ENCODE measurements around the gene SPECC1. TPM values are rescaled to one million over a fixed set of nuclear protein-coding genes. Genes with fewer than 3 reads are reported as not detected.
"Not testable (repeated sequence)": the region's sequence is repeated elsewhere in the genome, so short reads cannot be mapped to it uniquely, and the experiment has no call there.

The SPECC1 gene
- total and polyA plus RNA-seq, 9 of the 15 experiments (the other 6 are each of a cell fraction or from before 2014, with no cell fraction given), result 2.4 to 19.6 (median 14.7) TPM

GRCh38 chr17:20320535-20321229 lies 311.5 kb downstream of the SPECC1 start (continued):
- TF ChIP-seq CREM (IDR thresholded peaks at IDR 0.05; ENCODE audit: low read depth), result peak; percentile 63
- not testable (repeated sequence) for TF ChIP-seq ATF1 (CRISPR knock-in tag; IDR thresholded peaks at IDR 0.05)
- peak; percentile 76 for TF ChIP-seq ATF1 (tag; IDR thresholded peaks at IDR 0.05)
- TF ChIP-seq DEAF1 (CRISPR knock-in tag; IDR thresholded peaks at IDR 0.05), result peak; percentile 55
- peak; percentile 66 to 95 (median 87) for TF ChIP-seq CTCF (IDR thresholded peaks at IDR 0.05 in 2 of 3, conservative IDR thresholded peaks at IDR 0.05 in 1 of 3; ENCODE audit: insufficient read depth in 2 of 3, low read depth in 1 of 3, low read length in 3 of 3)
- peak; percentile 65 to 95 for TF ChIP-seq RAD21 (CRISPR knock-in tag; conservative IDR thresholded peaks at IDR 0.05 in 1 of 2, IDR thresholded peaks at IDR 0.05 in 1 of 2)
- peak; percentile 77; the same call in 1 of the 2 replicates for TF ChIP-seq CC2D1A (IDR thresholded peaks at IDR 0.05)

- H3K27me3 ChIP-seq (ENCODE audit: control insufficient read depth in 2 of 2, insufficient read depth in 2 of 2, low read length in 2 of 2); H2AFZ ChIP-seq (ENCODE audit: low read depth, low read length); H3K4me3 ChIP-seq; H3K9ac ChIP-seq (ENCODE audit: insufficient read depth in 1 of 2, low read depth in 2 of 2, low read length in 2 of 2); H3K4me1 ChIP-seq (replicated peaks in 1 of 2; ENCODE audit: control insufficient read depth in 2 of 2, insufficient read depth in 2 of 2, low read length in 2 of 2); H3K36me3 ChIP-seq (ENCODE audit: control insufficient read depth, insufficient read depth, low read length); H3K9me1 ChIP-seq (ENCODE audit: control insufficient read depth, insufficient read depth, low read length); H3K4me2 ChIP-seq (ENCODE audit: insufficient read depth, low read length); ATAC-seq; BruUV-seq (replicated peaks); H3K27ac ChIP-seq (ENCODE audit: extremely low read depth, low read depth, low read length); FAIRE-seq; DNase-seq (ENCODE audit: extremely low read depth in 1 of 4, low spot score in 3 of 4); H3K79me2 ChIP-seq (ENCODE audit: control insufficient read depth, insufficient read depth, low read length); H3K9me3 ChIP-seq (replicated peaks; ENCODE audit: control insufficient read depth, insufficient read depth, low read depth, low read length); H4K20me1 ChIP-seq (replicated peaks; ENCODE audit: control insufficient read depth, insufficient read depth, low read length); POLR2A ChIA-PET: not testable (repeated sequence)
- CTCF ChIA-PET (ENCODE audit: low intra/inter-chr PET ratio), result interaction anchor here (0.9 to 2.3 kb wide), 3 partner anchors 94 to 205 kb away, joined by 6 to 15 read pairs (median 13); no protein-coding TSS in a partner anchor
- WGBS (ENCODE audit: insufficient coverage, low coverage, missing lambda C conversion rate), result no CpG with 5 or more reads among the region's 32 CpGs
- in situ Hi-C loops (cut with MboI), result loop anchor here (10.0 kb wide), 1 partner anchor 573 kb away; no protein-coding TSS in a partner anchor
- intact Hi-C loops (cut with micrococcal nuclease), result loop anchor here (2.0 kb wide), 1 partner anchor 95 kb away; no protein-coding TSS in a partner anchor
Measured at GRCh38 chr17:20321357-20321756, 312.2 kb downstream of the SPECC1 start.

- H3K9ac ChIP-seq (ENCODE audit: insufficient read depth in 1 of 2, low read depth in 2 of 2, low read length in 2 of 2); POLR2A ChIA-PET; ATAC-seq; H2AFZ ChIP-seq (ENCODE audit: low read depth, low read length); H3K9me3 ChIP-seq (replicated peaks; ENCODE audit: control insufficient read depth, insufficient read depth, low read depth, low read length); intact Hi-C loops (cut with micrococcal nuclease); H3K9me1 ChIP-seq (ENCODE audit: control insufficient read depth, insufficient read depth, low read length); H3K4me1 ChIP-seq (replicated peaks in 1 of 2; ENCODE audit: control insufficient read depth in 2 of 2, insufficient read depth in 2 of 2, low read length in 2 of 2); H3K79me2 ChIP-seq (ENCODE audit: control insufficient read depth, insufficient read depth, low read length); CTCF ChIA-PET (ENCODE audit: low intra/inter-chr PET ratio); FAIRE-seq; H3K27ac ChIP-seq (ENCODE audit: extremely low read depth, low read depth, low read length); H3K4me2 ChIP-seq (ENCODE audit: insufficient read depth, low read length); H3K4me3 ChIP-seq; BruUV-seq (replicated peaks); H4K20me1 ChIP-seq (replicated peaks; ENCODE audit: control insufficient read depth, insufficient read depth, low read length); H3K27me3 ChIP-seq (ENCODE audit: control insufficient read depth in 2 of 2, insufficient read depth in 2 of 2, low read length in 2 of 2); DNase-seq (ENCODE audit: extremely low read depth in 1 of 4, low spot score in 3 of 4); H3K36me3 ChIP-seq (ENCODE audit: control insufficient read depth, insufficient read depth, low read length): not testable (repeated sequence)
- 60% methylated on average over 1 of the region's 3 CpGs for WGBS (ENCODE audit: insufficient coverage, low coverage, missing lambda C conversion rate)
- in situ Hi-C loops (cut with MboI), result loop anchor here (10.0 to 25.0 kb wide), 2 partner anchors 567 to 1490 kb away; no protein-coding TSS in a partner anchor
Measured at GRCh38 chr17:20327739-20328138, 318.6 kb downstream of the SPECC1 start.
